ENCODE results near the gene BTRC.

Gene BTRC

DNA sequence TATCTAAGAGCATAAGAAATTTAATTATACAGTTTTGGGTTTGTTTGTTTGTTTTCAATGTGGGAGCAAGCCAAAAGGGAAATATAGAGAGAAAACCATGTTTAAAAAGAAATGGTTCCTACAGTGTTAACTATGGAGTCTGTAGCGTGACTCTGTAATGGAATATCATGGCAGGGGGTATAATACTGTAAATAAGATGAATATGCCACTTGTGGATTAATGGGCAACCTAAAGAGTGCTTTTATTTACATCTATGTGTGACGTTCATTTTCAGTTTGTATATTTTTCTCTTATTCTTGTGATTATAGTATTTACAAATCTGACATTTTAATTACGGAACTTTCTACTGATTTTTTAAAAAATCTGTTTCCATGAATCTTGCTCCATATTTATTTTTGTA, 138.2 kb downstream of the BTRC start:
- Histone ChIP-seq H3K9me3 (ENCODE audit: control insufficient read depth, low read length) (no peaks in the 10 kb centered on the region), H3K27ac (ENCODE audit: insufficient read depth, low read depth, low read length, poor library complexity, severe bottlenecking) (no peak overlapping the region)
- WGBS, 2 experiments, result 90 to 94% methylated on average over 1 to 2 of the region's 3 CpGs

DNA sequence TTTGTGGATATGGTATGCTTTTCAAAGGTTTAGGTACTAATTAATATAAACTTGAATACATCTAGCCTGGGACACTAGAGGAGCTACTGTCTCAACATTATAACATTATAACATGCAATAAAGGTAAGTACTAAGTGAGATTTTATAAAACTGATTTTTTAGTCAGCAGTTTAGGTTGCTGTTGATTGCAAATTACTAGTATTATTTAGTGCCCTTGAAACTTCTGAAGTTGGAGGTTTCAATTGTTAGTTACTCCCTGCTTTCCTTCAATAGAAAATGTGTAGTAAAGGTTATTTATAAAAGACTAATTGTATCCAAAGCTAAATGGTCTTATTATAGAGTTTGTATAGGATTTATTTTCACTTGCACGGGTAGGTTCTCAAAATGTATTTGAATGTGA, 138.8 kb downstream of the BTRC start:
- H3K36me3 ChIP-seq (ENCODE audit: control insufficient read depth, insufficient read depth, low read length), result no peaks in the 10 kb centered on the region
- 100% methylated on average over 1 of the region's 1 CpG; no CpG with 5 or more reads in 1 of the 2 experiments for WGBS, 2 experiments

More for the DNA sequence above, 138.2 kb downstream of the BTRC start:
- Histone ChIP-seq H3K4me3 (ENCODE audit: insufficient read depth, low read depth, low read length) (no peak overlapping the region), H3K36me3 (ENCODE audit: control insufficient read depth, insufficient read depth, low read length) (no peaks in the 10 kb centered on the region), H3K27me3 (ENCODE audit: control insufficient read depth, insufficient read depth, low read length, poor library complexity, severe bottlenecking) (no peaks in the 10 kb centered on the region), H3K4me1 (ENCODE audit: control insufficient read depth, insufficient read depth, low read length) (no peaks in the 10 kb centered on the region)

DNA sequence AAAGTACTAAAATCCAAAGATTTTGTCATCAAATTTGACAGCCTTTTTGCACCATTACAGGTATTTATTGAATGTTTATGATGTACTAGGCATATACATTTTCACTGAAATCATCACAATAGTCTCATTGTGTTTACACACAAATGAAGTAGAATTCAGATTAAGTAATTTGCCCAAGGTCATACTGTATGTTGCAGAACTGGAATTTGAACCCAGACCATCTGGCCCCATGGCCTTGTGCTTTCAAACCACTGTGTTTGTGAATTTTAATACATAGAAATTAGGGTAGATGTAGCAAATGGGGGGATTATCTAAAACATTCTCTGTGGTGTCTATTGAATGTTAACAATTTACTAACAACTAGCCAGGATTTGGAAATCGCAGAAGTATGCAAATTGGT, 139.3 kb downstream of the BTRC start:
- Histone ChIP-seq H3K4me1 (ENCODE audit: control insufficient read depth, insufficient read depth, low read length) (no peaks in the 10 kb centered on the region), H3K27ac (ENCODE audit: insufficient read depth, low read depth, low read length, poor library complexity, severe bottlenecking) (no peak overlapping the region), H3K27me3 (ENCODE audit: control insufficient read depth, insufficient read depth, low read length, poor library complexity, severe bottlenecking) (no peaks in the 10 kb centered on the region), H3K4me3 (ENCODE audit: insufficient read depth, low read depth, low read length) (no peak overlapping the region), H3K9me3 (ENCODE audit: control insufficient read depth, low read length) (no peaks in the 10 kb centered on the region), H3K36me3 (ENCODE audit: control insufficient read depth, insufficient read depth, low read length) (no peaks in the 10 kb centered on the region)
- WGBS, 2 experiments, result no CpG with 5 or more reads among the region's 1 CpG

More for the DNA sequence above, 138.8 kb downstream of the BTRC start:
- Histone ChIP-seq H3K4me3 (ENCODE audit: insufficient read depth, low read depth, low read length) (no peak overlapping the region), H3K27me3 (ENCODE audit: control insufficient read depth, insufficient read depth, low read length, poor library complexity, severe bottlenecking) (no peaks in the 10 kb centered on the region), H3K4me1 (ENCODE audit: control insufficient read depth, insufficient read depth, low read length) (no peaks in the 10 kb centered on the region), H3K9me3 (ENCODE audit: control insufficient read depth, low read length) (no peaks in the 10 kb centered on the region), H3K27ac (ENCODE audit: insufficient read depth, low read depth, low read length, poor library complexity, severe bottlenecking) (no peak overlapping the region)

DNA sequence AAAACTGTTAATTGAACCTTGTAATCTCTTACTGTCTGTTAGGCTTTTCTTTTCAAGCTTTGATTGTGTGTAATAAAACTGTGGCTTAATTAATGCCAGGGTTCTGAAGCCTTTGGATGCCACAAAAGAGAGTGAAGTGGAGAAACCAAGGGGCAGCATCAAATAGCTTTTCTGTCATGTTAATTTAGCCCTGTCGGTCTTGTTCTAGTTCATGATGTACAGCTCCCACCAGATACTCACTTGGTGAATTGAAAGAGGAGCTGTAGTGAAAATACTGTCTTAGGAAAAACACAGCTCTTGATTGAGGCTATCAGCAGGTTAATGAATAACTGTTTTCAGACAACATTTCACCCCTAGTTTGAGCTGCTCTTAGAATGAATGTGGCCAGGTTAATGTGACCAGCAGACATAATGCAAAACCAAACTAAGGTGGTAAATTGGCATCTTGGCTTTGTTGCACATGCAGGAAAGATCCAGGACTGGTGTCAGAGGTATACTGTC, 139.9 kb downstream of the BTRC start:
- H3K36me3 ChIP-seq (ENCODE audit: control insufficient read depth, insufficient read depth, low read length), result no peaks in the 10 kb centered on the region
- WGBS, 2 experiments, result 19 to 25% methylated on average over 1 of the region's 1 CpG
- no peak overlapping the region for H3K27ac ChIP-seq (ENCODE audit: insufficient read depth, low read depth, low read length, poor library complexity, severe bottlenecking)
- no peaks in the 10 kb centered on the region for H3K9me3 ChIP-seq (ENCODE audit: control insufficient read depth, low read length)
- H3K4me3 ChIP-seq (ENCODE audit: insufficient read depth, low read depth, low read length), result no peak overlapping the region
- no peaks in the 10 kb centered on the region for H3K4me1 ChIP-seq (ENCODE audit: control insufficient read depth, insufficient read depth, low read length)
- H3K27me3 ChIP-seq (ENCODE audit: control insufficient read depth, insufficient read depth, low read length, poor library complexity, severe bottlenecking), result no peaks in the 10 kb centered on the region

DNA sequence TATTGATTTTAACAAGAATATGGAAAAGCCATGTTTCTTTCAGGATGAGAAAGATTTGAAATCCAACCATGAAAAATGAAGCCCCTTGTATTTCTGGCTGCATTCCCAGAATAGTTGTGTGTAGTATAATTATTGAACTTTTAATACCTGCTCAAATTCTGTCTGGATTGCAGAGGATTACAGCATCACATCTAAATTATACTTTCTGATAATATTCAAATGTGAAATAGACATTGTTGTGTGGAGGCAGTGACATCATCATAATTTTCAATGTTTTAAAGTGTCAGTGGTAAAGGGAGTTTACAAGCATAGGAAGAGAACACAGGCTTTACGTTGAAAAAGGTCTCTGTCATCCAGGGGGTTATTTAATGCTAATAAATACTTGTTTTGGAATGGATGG, 140.7 kb downstream of the BTRC start:
- Histone ChIP-seq H3K4me3 (ENCODE audit: insufficient read depth, low read depth, low read length) (no peak overlapping the region), H3K27ac (ENCODE audit: insufficient read depth, low read depth, low read length, poor library complexity, severe bottlenecking) (no peak overlapping the region), H3K4me1 (ENCODE audit: control insufficient read depth, insufficient read depth, low read length) (no peaks in the 10 kb centered on the region), H3K27me3 (ENCODE audit: control insufficient read depth, insufficient read depth, low read length, poor library complexity, severe bottlenecking) (no peaks in the 10 kb centered on the region), H3K36me3 (ENCODE audit: control insufficient read depth, insufficient read depth, low read length) (no peaks in the 10 kb centered on the region), H3K9me3 (ENCODE audit: control insufficient read depth, low read length) (no peaks in the 10 kb centered on the region)
- WGBS, 2 experiments, result 92% methylated on average over 1 of the region's 1 CpG

DNA sequence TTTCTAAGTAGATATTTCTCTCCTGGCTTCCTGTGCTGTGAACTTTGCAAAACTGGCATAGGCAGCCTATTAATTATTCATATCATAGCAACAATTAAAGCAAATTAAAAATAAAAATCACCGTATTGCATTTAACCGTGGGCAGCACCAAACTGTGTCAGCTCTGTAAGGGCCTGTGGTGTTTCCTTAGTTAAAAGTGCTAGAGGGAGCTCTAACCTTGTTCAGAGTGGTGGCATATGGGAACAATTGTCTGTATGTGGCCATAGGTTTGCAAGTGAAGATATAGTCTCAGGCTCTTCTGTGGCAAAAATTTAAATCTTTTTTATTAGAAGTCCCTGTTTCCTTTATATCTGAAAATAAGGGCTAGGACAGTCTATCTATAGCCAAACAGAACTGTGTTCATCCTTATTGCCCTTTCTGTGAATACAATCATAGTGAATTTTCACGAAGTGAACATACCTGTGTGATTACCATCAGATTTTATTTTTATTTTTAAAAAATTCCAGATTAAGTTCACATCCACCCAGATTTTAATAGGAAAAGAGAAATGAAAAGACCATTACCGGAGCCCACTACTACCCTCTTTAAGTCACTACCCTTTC, 141.5 kb downstream of the BTRC start:
- 73% methylated on average over 4 of the region's 4 CpGs for WGBS, 2 experiments
- no peaks in the 10 kb centered on the region for H3K4me1 ChIP-seq (ENCODE audit: control insufficient read depth, insufficient read depth, low read length)
- H3K36me3 ChIP-seq (ENCODE audit: control insufficient read depth, insufficient read depth, low read length), result no peaks in the 10 kb centered on the region
- no peak overlapping the region for H3K27ac ChIP-seq (ENCODE audit: insufficient read depth, low read depth, low read length, poor library complexity, severe bottlenecking)
- H3K9me3 ChIP-seq (ENCODE audit: control insufficient read depth, low read length), result no peaks in the 10 kb centered on the region
- no peak overlapping the region for H3K4me3 ChIP-seq (ENCODE audit: insufficient read depth, low read depth, low read length)
- no peaks in the 10 kb centered on the region for H3K27me3 ChIP-seq (ENCODE audit: control insufficient read depth, insufficient read depth, low read length, poor library complexity, severe bottlenecking)

DNA sequence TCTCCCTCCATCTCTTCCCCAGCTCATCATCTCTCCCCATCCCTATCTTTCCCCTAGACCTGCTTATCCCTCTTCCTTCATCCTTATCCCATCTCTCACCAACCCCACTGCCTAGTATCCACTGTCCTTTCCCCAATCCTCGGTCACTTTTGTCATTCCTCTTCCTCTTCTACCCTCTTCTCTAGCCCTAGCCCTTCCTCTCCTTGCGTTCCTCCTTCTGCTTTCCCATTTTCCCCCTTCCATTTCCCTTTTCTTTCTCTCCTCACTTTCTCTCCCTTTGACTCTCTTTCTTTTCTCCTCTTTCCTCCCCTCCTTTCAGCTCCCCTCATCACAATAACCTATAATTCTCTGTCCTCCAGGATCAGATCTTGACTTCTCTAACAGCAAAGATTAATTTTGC, 150.5 kb downstream of the BTRC start:
- Histone ChIP-seq H3K4me1 (ENCODE audit: control insufficient read depth, insufficient read depth, low read length) (no peaks in the 10 kb centered on the region), H3K27me3 (ENCODE audit: control insufficient read depth, insufficient read depth, low read length, poor library complexity, severe bottlenecking) (no peaks in the 10 kb centered on the region), H3K27ac (ENCODE audit: insufficient read depth, low read depth, low read length, poor library complexity, severe bottlenecking) (no peak overlapping the region), H3K4me3 (ENCODE audit: insufficient read depth, low read depth, low read length) (no peak overlapping the region), H3K9me3 (ENCODE audit: control insufficient read depth, low read length) (no peaks in the 10 kb centered on the region), H3K36me3 (ENCODE audit: control insufficient read depth, insufficient read depth, low read length) (no peaks in the 10 kb centered on the region)
- 78 to 79% methylated on average over 2 of the region's 2 CpGs for WGBS, 2 experiments

DNA sequence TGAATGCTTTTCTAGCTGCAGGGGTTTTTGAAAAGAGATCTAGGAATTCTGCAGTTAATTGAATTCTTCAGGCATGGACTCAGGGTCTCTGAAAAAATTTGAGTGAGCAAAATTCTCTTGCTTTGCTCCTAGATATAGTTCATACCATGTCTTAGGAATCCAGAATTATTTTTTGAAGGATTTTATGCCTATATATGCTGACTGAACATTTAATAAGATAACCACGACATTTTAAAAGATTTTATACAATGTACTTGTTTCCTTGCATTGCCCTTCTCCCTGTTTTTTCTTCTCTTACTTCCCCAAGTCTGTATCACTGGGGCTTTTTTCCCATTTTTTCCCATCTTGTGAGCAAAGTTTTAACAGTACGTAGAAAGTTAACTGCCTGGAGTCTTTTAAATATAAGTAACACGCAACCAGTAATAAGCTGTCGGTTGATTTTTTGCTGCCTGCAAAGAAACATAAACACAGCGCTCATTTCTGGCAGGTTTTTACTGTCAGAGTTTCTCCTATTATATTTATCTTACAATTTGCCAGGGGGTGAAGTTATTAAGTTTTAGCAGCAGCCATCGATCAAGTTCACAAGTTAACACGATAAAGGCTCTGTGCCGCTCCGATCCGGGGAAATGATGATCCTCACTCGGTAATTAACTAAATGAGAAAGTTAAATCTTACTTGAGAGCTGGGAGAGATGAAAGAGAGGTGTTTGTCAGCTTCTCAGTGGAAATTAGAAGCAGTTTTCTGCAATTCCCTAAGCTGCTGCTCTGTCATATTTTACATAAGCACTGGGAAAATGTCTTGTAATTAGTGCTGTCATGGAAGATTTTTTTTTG, 153.1 kb downstream of the BTRC start:
- Histone ChIP-seq H3K9me3 (ENCODE audit: control insufficient read depth, low read length) (no peaks in the 10 kb centered on the region), H3K4me3 (ENCODE audit: insufficient read depth, low read depth, low read length) (no peak overlapping the region), H3K36me3 (ENCODE audit: control insufficient read depth, insufficient read depth, low read length) (no peaks in the 10 kb centered on the region), H3K4me1 (ENCODE audit: control insufficient read depth, insufficient read depth, low read length) (no peaks in the 10 kb centered on the region), H3K27me3 (ENCODE audit: control insufficient read depth, insufficient read depth, low read length, poor library complexity, severe bottlenecking) (no peaks in the 10 kb centered on the region), H3K27ac (ENCODE audit: insufficient read depth, low read depth, low read length, poor library complexity, severe bottlenecking) (no peak overlapping the region)
- WGBS, 2 experiments, result 92 to 96% methylated on average over 11 of the region's 11 CpGs

DNA sequence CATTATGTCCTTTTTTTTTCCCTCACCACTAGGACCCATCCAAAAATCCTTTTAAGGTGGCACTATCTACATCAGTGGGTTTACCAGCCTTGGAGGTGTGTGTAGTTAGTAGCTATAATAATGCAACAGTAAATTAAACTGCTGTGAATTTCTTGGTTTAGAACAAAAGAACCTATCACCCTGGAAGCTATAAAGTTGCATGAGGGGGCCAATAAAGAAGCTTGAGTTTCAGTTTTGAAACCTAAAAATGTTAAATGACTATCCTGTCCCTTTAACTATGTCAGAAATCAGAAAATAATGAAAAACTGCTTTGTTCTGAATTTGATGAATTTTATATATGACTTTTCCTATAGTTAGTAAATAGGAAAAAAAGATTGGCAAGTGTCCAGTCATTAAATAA, 153.9 kb downstream of the BTRC start:
- Histone ChIP-seq H3K36me3 (ENCODE audit: control insufficient read depth, insufficient read depth, low read length) (no peaks in the 10 kb centered on the region), H3K9me3 (ENCODE audit: control insufficient read depth, low read length) (no peaks in the 10 kb centered on the region), H3K27me3 (ENCODE audit: control insufficient read depth, insufficient read depth, low read length, poor library complexity, severe bottlenecking) (no peaks in the 10 kb centered on the region), H3K4me1 (ENCODE audit: control insufficient read depth, insufficient read depth, low read length) (no peaks in the 10 kb centered on the region), H3K27ac (ENCODE audit: insufficient read depth, low read depth, low read length, poor library complexity, severe bottlenecking) (no peak overlapping the region), H3K4me3 (ENCODE audit: insufficient read depth, low read depth, low read length) (no peak overlapping the region)

DNA sequence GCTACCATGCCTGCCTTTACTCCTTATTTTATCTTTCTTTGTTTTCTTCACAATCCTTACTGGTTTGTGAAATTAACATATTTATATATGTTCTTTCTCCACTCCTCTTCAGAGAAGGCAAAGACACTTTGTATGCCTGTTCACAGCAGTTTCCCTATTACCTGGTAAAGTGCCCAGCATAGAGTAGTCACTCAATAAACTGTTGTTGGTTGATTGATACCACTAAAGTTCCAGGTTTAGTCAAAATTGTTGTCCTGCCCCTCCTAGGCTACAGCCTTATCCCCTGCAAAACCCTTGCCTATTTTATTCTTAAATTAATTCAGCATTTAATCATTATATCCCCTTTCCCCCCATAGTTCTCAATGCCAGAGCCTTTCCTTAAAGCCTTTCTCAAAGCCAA, 158.0 kb downstream of the BTRC start:
- Histone ChIP-seq H3K4me1 (ENCODE audit: control insufficient read depth, insufficient read depth, low read length) (no peaks in the 10 kb centered on the region), H3K27ac (ENCODE audit: insufficient read depth, low read depth, low read length, poor library complexity, severe bottlenecking) (no peak overlapping the region), H3K27me3 (ENCODE audit: control insufficient read depth, insufficient read depth, low read length, poor library complexity, severe bottlenecking) (no peaks in the 10 kb centered on the region), H3K36me3 (ENCODE audit: control insufficient read depth, insufficient read depth, low read length) (no peaks in the 10 kb centered on the region), H3K4me3 (ENCODE audit: insufficient read depth, low read depth, low read length) (no peak overlapping the region), H3K9me3 (ENCODE audit: control insufficient read depth, low read length) (no peaks in the 10 kb centered on the region)
